A673 (cell line): ENCODE data around the gene USP35. TPM values are rescaled to one million over a fixed set of nuclear protein-coding genes. Genes with fewer than 3 reads are reported as not detected.

Experiments
- BruUV-seq: library from RNA; stranded (reverse); fragments of 400-500 nt; replicated peaks from 2 replicates; lab custom pipeline; 2021; lab: Mats Ljungman, UMichigan
- CTCF ChIA-PET: fragments of 300-600 bp; sonication (Branson Sonifier 250); formaldehyde crosslinking; loops from one replicate; lab custom pipeline; 2022; ENCODE audit warnings: antibody characterized with exemption; lab: Charles Lee
- POLR2A ChIA-PET: fragments of 300-600 bp; sonication (Branson Sonifier 250); formaldehyde crosslinking; loops from one replicate; lab custom pipeline; 2022; ENCODE audit warnings: antibody characterized with exemption; ENCODE audit not compliant: low non-redundant PET; lab: Charles Lee
- DNase-seq: peaks from one replicate; pipeline ENCODE4 v3.0.0-alpha.2; 2015; ENCODE audit warnings: low spot score
- H3K27ac ChIP-seq: fragments of 200-600 bp; sonication (generic); 2 replicates; pipeline ENCODE4 v1.5.1; 2016; ENCODE audit warnings: mixed run types, low read depth, mild to moderate bottlenecking, mixed read lengths, antibody characterized with exemption, low read length; ENCODE audit not compliant: poor library complexity, severe bottlenecking
- H3K27me3 ChIP-seq: fragments of 200-600 bp; sonication (generic); replicated peaks from 2 replicates; pipeline ENCODE4 v1.6.1; 2017; ENCODE audit warnings: mixed run types, low read depth, mild to moderate bottlenecking, mixed read lengths, antibody characterized with exemption, low read length; ENCODE audit not compliant: insufficient read depth, poor library complexity
- H3K36me3 ChIP-seq: fragments of 200-600 bp; sonication (generic); 2 replicates; pipeline ENCODE4 v1.6.1; 2016; ENCODE audit warnings: mixed run types, mild to moderate bottlenecking, mixed read lengths, antibody characterized with exemption, low read length; ENCODE audit not compliant: insufficient read depth, poor library complexity, severe bottlenecking
- H3K4me1 ChIP-seq: fragments of 200-600 bp; sonication (generic); 2 replicates; pipeline ENCODE4 v1.6.1; 2017; ENCODE audit warnings: mixed run types, mild to moderate bottlenecking, mixed read lengths, antibody characterized with exemption, low read length; ENCODE audit not compliant: insufficient read depth, poor library complexity, severe bottlenecking
- H3K4me3 ChIP-seq: fragments of 200-600 bp; sonication (generic); 2 replicates; pipeline ENCODE4 v1.5.1; 2016; ENCODE audit warnings: low read depth, mixed run types, mild to moderate bottlenecking, mixed read lengths, low read length; ENCODE audit not compliant: poor library complexity, severe bottlenecking
- H3K9me3 ChIP-seq: fragments of 200-600 bp; sonication (generic); 2 replicates; pipeline ENCODE4 v1.6.1; 2016; ENCODE audit warnings: mixed run types, low read depth, mild to moderate bottlenecking, mixed read lengths, antibody characterized with exemption, low read length; ENCODE audit not compliant: poor library complexity, severe bottlenecking
- CTCF ChIP-seq: fragments of 300-800, 200-600 bp; sonication (generic); conservative IDR thresholded peaks from 2 replicates; pipeline ENCODE4 v1.5.1; 2017; ENCODE audit warnings: low read depth, mild to moderate bottlenecking, antibody characterized with exemption, low read length, moderate library complexity, mixed read lengths
- EZH2 ChIP-seq: fragments of 200-600 bp; sonication (generic); IDR thresholded peaks from 2 replicates; pipeline ENCODE4 v1.6.1; 2017; ENCODE audit warnings: borderline replicate concordance, low read depth, mild to moderate bottlenecking, mixed read lengths, antibody characterized with exemption, low read length; ENCODE audit not compliant: poor library complexity, severe bottlenecking
- intact Hi-C: fragments of 100-400 bp; cut with micrococcal nuclease; formaldehyde crosslinking; loops from one replicate; pipeline ENCODE4 v1.10.0; 2022; ENCODE audit not compliant: unreplicated experiment
- total RNA-seq: library from RNA; stranded (reverse); gene quantifications from 2 replicates; pipeline ENCODE4 v1.2.3, GENCODE V29; 2021

The USP35 gene
- total RNA-seq, 1 experiment from 2014 or later: 4.8 TPM

- H3K9me3 ChIP-seq: no peaks in the 10 kb centered on the region
- H3K36me3 ChIP-seq: no peaks in the 10 kb centered on the region
- H3K27ac ChIP-seq: no peak overlapping the region
- H3K4me1 ChIP-seq: peaks cover 13% of the 10 kb centered on the region
- DNase-seq: no peak
- no TSS peak for BruUV-seq
- H3K27me3 ChIP-seq: no peaks in the 10 kb centered on the region
- H3K4me3 ChIP-seq: no peak overlapping the region
- ChIA-PET CTCF (no interaction called here), POLR2A (no interaction called here)
- intact Hi-C loops: no loop called here
- TF ChIP-seq CTCF: no peak
Observed at GRCh38 chr11:78190374-78190773, 1.7 kb downstream of the USP35 start.

- intact Hi-C loops: no loop called here
- no peak for TF ChIP-seq EZH2
- no peak for TF ChIP-seq CTCF
- ChIA-PET POLR2A (no interaction called here), CTCF (no interaction called here)
- Histone ChIP-seq H3K27me3 (no peaks in the 10 kb centered on the region), H3K4me3 (no peak overlapping the region), H3K4me1 (peaks cover 13% of the 10 kb centered on the region), H3K9me3 (no peaks in the 10 kb centered on the region), H3K36me3 (no peaks in the 10 kb centered on the region), H3K27ac (no peak overlapping the region)
- no TSS peak for BruUV-seq
- no peak for DNase-seq
Observed at GRCh38 chr11:78190871-78191538, 2.3 kb downstream of the USP35 start.

- DNase-seq: no peak
- intact Hi-C loops: no loop called here
- no TSS peak for BruUV-seq
- Histone ChIP-seq H3K9me3 (no peaks in the 10 kb centered on the region), H3K27ac (no peak overlapping the region), H3K4me1 (peaks cover 13% of the 10 kb centered on the region), H3K27me3 (no peaks in the 10 kb centered on the region), H3K36me3 (no peaks in the 10 kb centered on the region), H3K4me3 (no peak overlapping the region)
- ChIA-PET CTCF (no interaction called here), POLR2A (no interaction called here)
- TF ChIP-seq EZH2 (no peak), CTCF (no peak)
Observed at GRCh38 chr11:78192223-78192719, 3.6 kb downstream of the USP35 start.
